HCT116 (cell line): ENCODE measurements around the gene APOL3.

Experiments
- CEBPB ChIP-seq: IDR thresholded peaks from 2 replicates; pipeline ENCODE4 v1.6.1; 2012; ENCODE audit warnings: low read depth
- EZH2 ChIP-seq: fragments of 200-600 bp; sonication (generic); IDR thresholded peaks from 2 replicates; pipeline ENCODE4 v1.6.1; 2017; ENCODE audit warnings: antibody characterized with exemption, mixed run types
- JUND ChIP-seq: IDR thresholded peaks from 2 replicates; pipeline ENCODE4 v1.6.1; 2012
- RAD21 ChIP-seq: IDR thresholded peaks from 2 replicates; pipeline ENCODE4 v1.6.1; 2012; ENCODE audit warnings: low read depth, mild to moderate bottlenecking
- SP1 ChIP-seq: IDR thresholded peaks from 2 replicates; pipeline ENCODE4 v1.6.1; 2012; ENCODE audit warnings: low read depth
- TF ChIP-seq, protein P1 (sequence below), 3 experiments: fragments of 200-600 bp in 1 of 3; sonication (generic) in 1 of 3; IDR thresholded peaks in 2 of 3; conservative IDR thresholded peaks in 1 of 3; 2 replicates each; pipeline ENCODE4 v1.5.1; 2012 to 2017; ENCODE audit warnings: low read depth in 2 of 3, low read length in 2 of 3, antibody characterized with exemption in 1 of 3, borderline replicate concordance in 1 of 3, control low read depth in 1 of 3, mild to moderate bottlenecking in 1 of 3, mixed read lengths in 1 of 3, mixed run types in 1 of 3, moderate library complexity in 1 of 3; ENCODE audit not compliant: insufficient read depth in 1 of 3
- TF ChIP-seq, protein P2 (sequence below): IDR thresholded peaks from 2 replicates; pipeline ENCODE4 v1.6.1; 2012
- TF ChIP-seq, protein P3 (sequence below): IDR thresholded peaks from 2 replicates; pipeline ENCODE4 v1.6.1; 2011; ENCODE audit warnings: mild to moderate bottlenecking, low read length, moderate library complexity; ENCODE audit not compliant: insufficient replicate concordance; ENCODE audit errors: extremely low read depth

DNA sequence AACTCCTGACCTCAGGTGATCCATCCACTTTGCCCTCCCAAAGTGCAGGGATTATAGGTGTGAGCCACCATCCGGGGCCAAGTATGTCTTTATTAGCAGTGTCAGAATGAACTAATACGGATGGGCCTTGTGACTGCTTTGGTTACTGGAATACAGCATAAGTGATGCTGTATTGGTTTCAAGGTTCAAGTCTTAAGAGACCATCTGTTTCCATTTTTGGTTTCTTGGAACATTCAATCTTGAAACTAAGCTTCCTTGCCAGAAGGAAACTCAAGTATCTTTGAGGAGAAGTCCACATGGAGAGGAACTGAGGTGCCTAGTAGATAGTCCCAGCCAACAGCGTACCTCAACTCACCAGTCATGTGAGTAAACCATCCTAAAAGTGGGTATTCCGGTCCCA, 58.8 kb downstream of the APOL3 start:
- TF ChIP-seq, protein P1, sequence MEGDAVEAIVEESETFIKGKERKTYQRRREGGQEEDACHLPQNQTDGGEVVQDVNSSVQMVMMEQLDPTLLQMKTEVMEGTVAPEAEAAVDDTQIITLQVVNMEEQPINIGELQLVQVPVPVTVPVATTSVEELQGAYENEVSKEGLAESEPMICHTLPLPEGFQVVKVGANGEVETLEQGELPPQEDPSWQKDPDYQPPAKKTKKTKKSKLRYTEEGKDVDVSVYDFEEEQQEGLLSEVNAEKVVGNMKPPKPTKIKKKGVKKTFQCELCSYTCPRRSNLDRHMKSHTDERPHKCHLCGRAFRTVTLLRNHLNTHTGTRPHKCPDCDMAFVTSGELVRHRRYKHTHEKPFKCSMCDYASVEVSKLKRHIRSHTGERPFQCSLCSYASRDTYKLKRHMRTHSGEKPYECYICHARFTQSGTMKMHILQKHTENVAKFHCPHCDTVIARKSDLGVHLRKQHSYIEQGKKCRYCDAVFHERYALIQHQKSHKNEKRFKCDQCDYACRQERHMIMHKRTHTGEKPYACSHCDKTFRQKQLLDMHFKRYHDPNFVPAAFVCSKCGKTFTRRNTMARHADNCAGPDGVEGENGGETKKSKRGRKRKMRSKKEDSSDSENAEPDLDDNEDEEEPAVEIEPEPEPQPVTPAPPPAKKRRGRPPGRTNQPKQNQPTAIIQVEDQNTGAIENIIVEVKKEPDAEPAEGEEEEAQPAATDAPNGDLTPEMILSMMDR (IDR thresholded peaks at IDR 0.05 in 2 of 3, conservative IDR thresholded peaks at IDR 0.05 in 1 of 3; ENCODE audit: borderline replicate concordance in 1 of 3, insufficient read depth in 1 of 3, low read depth in 2 of 3, low read length in 2 of 3), result no peak
- TF ChIP-seq RAD21 (no peak), CEBPB (no peak), EZH2 (no peak), JUND (no peak), SP1 (no peak)
- TF ChIP-seq, protein P2, sequence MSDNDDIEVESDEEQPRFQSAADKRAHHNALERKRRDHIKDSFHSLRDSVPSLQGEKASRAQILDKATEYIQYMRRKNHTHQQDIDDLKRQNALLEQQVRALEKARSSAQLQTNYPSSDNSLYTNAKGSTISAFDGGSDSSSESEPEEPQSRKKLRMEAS, result no peak
- TF ChIP-seq, protein P3, sequence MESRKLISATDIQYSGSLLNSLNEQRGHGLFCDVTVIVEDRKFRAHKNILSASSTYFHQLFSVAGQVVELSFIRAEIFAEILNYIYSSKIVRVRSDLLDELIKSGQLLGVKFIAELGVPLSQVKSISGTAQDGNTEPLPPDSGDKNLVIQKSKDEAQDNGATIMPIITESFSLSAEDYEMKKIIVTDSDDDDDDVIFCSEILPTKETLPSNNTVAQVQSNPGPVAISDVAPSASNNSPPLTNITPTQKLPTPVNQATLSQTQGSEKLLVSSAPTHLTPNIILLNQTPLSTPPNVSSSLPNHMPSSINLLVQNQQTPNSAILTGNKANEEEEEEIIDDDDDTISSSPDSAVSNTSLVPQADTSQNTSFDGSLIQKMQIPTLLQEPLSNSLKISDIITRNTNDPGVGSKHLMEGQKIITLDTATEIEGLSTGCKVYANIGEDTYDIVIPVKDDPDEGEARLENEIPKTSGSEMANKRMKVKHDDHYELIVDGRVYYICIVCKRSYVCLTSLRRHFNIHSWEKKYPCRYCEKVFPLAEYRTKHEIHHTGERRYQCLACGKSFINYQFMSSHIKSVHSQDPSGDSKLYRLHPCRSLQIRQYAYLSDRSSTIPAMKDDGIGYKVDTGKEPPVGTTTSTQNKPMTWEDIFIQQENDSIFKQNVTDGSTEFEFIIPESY, result no peak
